H1 (cell line): Measurements from ENCODE around the gene TAGLN2. TPM values are rescaled to one million over a fixed set of nuclear protein-coding genes. Genes with fewer than 3 reads are reported as not detected.

ENCODE experiments used
- CHD1 ChIP-seq: IDR thresholded peaks from 2 replicates; pipeline ENCODE4 v1.6.1; 2012; ENCODE audit warnings: low read depth, low read length, improper control_type of control experiment
- CREB1 ChIP-seq: IDR thresholded peaks from 2 replicates; pipeline ENCODE4 v1.6.1; 2012; ENCODE audit warnings: inconsistent platforms
- EZH2 ChIP-seq: fragments of 200-600 bp; sonication (generic); IDR thresholded peaks from 2 replicates; pipeline ENCODE4 v1.7.1; 2012; ENCODE audit warnings: low read depth, mild to moderate bottlenecking, moderate library complexity, low read length, inconsistent platforms; ENCODE audit not compliant: severe bottlenecking
- SP2 ChIP-seq: IDR thresholded peaks from 2 replicates; pipeline ENCODE4 v1.6.1; 2012; ENCODE audit warnings: mild to moderate bottlenecking, low read length, inconsistent platforms
- TAF7 ChIP-seq: optimal IDR thresholded peaks from 2 replicates; pipeline ENCODE3; 2011; ENCODE audit warnings: low read depth, mild to moderate bottlenecking, inconsistent platforms, low read length, moderate library complexity, borderline replicate concordance
- polyA plus RNA-seq, 7 experiments: library from polyadenylated mRNA; depleted of rRNA in 3 of 7; stranded (reverse) in 5 of 7; unstranded in 2 of 7; fragments of >200 nt in 5 of 7; fragments of 200-250 nt in 2 of 7; gene quantifications; 1 replicate in 5 of 7; 2 replicates in 1 of 7; 4 replicates in 1 of 7; pipeline versions ENCODE4 v1.2.1 to v1.2.3, GENCODE V29; 2011 to 2013; ENCODE audit warnings: missing spikeins in 2 of 7, mixed read lengths in 2 of 7
- total RNA-seq: library from RNA; stranded (reverse); fragmentation: NEBNext Ultra II Directional; extraction: Animal tissue kit (Norgen Biotek cat#: 25700); gene quantifications from 2 replicates; pipeline ENCODE4 v1.2.1, GENCODE V29; 2021
- TF ChIP-seq, protein P1 (sequence below): IDR thresholded peaks from 2 replicates; pipeline ENCODE4 v1.6.1; 2012; ENCODE audit warnings: inconsistent platforms
- TF ChIP-seq, protein P2 (sequence below): IDR thresholded peaks from 2 replicates; pipeline ENCODE4 v1.6.1; 2012; ENCODE audit warnings: inconsistent platforms

The TAGLN2 gene
- total and polyA plus RNA-seq, 2 of the 8 experiments (the other 6 are each of a cell fraction or from before 2014, with no cell fraction given), result 93.0 to 114 TPM

DNA sequence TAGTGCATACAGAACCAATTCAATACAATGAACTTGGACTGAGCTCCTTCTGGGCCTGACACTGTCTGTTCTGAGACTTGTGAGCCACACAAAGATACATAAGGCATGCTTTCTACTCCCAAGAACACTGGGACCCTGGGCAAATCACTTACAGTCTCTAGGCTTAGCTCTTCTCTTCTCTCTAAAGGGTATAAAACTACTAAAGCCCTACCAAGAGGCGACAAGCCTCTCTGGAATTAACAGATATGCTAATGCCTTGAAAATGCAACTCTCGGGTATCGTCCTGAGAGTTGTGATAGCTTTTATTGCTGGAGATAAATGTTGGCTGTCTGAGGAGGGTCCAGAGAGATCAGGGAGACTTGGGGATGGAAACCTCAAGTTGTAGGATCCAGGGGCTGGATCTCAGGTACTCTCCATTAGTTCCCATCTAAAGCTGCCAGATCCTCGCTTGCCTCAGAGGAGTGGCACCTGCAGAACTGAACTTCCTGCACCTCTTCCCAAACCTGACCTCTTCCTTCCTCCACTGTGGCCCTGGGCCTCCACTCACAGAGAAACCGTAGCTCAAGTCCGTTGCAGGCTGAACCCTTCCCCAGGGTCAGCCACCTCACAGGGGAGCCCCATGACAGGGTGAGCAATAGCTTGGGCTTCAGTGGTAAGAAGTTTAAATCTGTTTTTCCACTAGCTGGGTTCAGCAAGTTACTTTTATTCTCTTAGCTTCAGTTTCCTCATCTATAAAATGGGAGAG, 13.8 kb downstream of the TAGLN2 start (continued):
- TF ChIP-seq, protein P1, sequence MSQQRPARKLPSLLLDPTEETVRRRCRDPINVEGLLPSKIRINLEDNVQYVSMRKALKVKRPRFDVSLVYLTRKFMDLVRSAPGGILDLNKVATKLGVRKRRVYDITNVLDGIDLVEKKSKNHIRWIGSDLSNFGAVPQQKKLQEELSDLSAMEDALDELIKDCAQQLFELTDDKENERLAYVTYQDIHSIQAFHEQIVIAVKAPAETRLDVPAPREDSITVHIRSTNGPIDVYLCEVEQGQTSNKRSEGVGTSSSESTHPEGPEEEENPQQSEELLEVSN, result no peak
- TF ChIP-seq TAF7 (no peak), EZH2 (no peak), CREB1 (no peak), CHD1 (no peak), SP2 (no peak)
- TF ChIP-seq, protein P2, sequence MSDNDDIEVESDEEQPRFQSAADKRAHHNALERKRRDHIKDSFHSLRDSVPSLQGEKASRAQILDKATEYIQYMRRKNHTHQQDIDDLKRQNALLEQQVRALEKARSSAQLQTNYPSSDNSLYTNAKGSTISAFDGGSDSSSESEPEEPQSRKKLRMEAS, result no peak
